Measurements from ENCODE around the gene PDYN.

DNA sequence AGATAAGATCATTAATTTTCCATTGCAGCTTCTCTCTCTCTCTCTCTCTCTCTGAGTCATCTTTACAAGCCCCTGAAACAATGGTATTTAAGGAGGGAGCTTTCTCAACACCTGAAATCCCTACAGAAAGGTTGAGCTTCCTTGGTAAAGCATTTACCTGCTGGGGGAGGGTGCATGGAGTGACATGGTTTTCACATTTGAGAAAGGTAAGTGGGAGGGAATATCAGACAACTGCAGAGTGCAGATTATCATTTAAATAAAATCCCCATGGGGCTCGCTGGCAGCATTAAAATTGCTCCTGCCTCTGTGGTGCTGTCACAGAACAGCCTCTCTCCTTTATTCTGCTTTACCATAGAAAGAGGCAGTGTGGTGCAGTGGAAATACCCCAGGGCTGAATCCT is 10.3 kb upstream of the PDYN start:
- TF ChIP-seq POLR2A (IDR thresholded peaks at IDR 0.05) (no peak), POLR2AphosphoS5 (IDR thresholded peaks at IDR 0.05) (no peak)
